SK-N-SH (cell line): Measurements from ENCODE around the gene GRM5. TPM values are rescaled to one million over a fixed set of nuclear protein-coding genes. Genes with fewer than 3 reads are reported as not detected.

ENCODE experiments used
- CTCF ChIA-PET: fragments of 300-600, 350-600 bp; formaldehyde crosslinking; extraction: SDS; loops from one replicate; lab custom pipeline; 2021; lab: Yijun Ruan, JAX
- POLR2A ChIA-PET: fragments of 350-600 bp; sonication (Branson Sonifier 250); formaldehyde crosslinking; extraction: SDS; loops from one replicate; lab custom pipeline; 2020; ENCODE audit warnings: antibody characterized with exemption, inconsistent platforms; lab: Yijun Ruan, JAX
- DNase-seq: peaks from one replicate; pipeline ENCODE4 v3.0.0; 2012
- H2AFZ ChIP-seq: fragments of 200-600 bp; sonication (generic); 2 replicates; pipeline ENCODE4 v1.8.1; 2016; ENCODE audit warnings: antibody characterized with exemption, mild to moderate bottlenecking, low read depth
- H3F3A ChIP-seq: fragments of 200-600 bp; sonication (generic); replicated peaks from 2 replicates; pipeline ENCODE3; 2016; ENCODE audit warnings: antibody characterized with exemption, mild to moderate bottlenecking; ENCODE audit not compliant: insufficient read depth
- H3K27ac ChIP-seq, 2 experiments: fragments of 200-500 bp in 1 of 2; fragments of 200-600 bp in 1 of 2; sonication (Bioruptor generic) in 1 of 2; sonication (generic), shearing (Covaris generic) in 1 of 2; 2 replicates each; pipeline versions ENCODE4 v1.5.1 to v1.6.1; 2014 to 2016; ENCODE audit warnings: low read depth in 2 of 2, inconsistent platforms in 1 of 2, low read length in 1 of 2, mild to moderate bottlenecking in 1 of 2, mixed read lengths in 1 of 2
- H3K27me3 ChIP-seq: fragments of 200-600 bp; sonication (generic), shearing (Covaris generic); 2 replicates; pipeline ENCODE4 v1.6.1; 2016; ENCODE audit warnings: mixed run types; ENCODE audit not compliant: insufficient read depth
- H3K36me3 ChIP-seq, 2 experiments: fragments of 200-500 bp in 1 of 2; fragments of 200-600 bp in 1 of 2; sonication (Bioruptor generic) in 1 of 2; sonication (generic) in 1 of 2; replicated peaks in 1 of 2; 2 replicates each; pipeline versions ENCODE3 to v1.5.1; 2014 to 2016; ENCODE audit warnings: low read length in 1 of 2, mild to moderate bottlenecking in 1 of 2; ENCODE audit not compliant: insufficient read depth in 2 of 2, control insufficient read depth in 1 of 2
- H3K4me1 ChIP-seq, 2 experiments: fragments of 200-500 bp in 1 of 2; fragments of 200-600 bp in 1 of 2; sonication (Bioruptor generic) in 1 of 2; sonication (generic), shearing (Covaris generic) in 1 of 2; 2 replicates each; pipeline versions ENCODE4 v1.5.1 to v1.6.1; 2014 to 2016; ENCODE audit warnings: low read depth in 1 of 2, low read length in 1 of 2, mixed run types in 1 of 2; ENCODE audit not compliant: insufficient read depth in 2 of 2, control insufficient read depth in 1 of 2
- H3K4me2 ChIP-seq: fragments of 200-600 bp; sonication (generic), shearing (Covaris generic); 2 replicates; pipeline ENCODE4 v1.6.1; 2017; ENCODE audit warnings: mixed run types
- H3K4me3 ChIP-seq, 2 experiments: fragments of 200-500 bp in 1 of 2; fragments of 200-600 bp in 1 of 2; sonication (Bioruptor generic) in 1 of 2; sonication (generic), shearing (Covaris generic) in 1 of 2; 2 replicates each; pipeline versions ENCODE4 v1.5.1 to v1.8.1; 2014 to 2016; ENCODE audit warnings: low read depth in 2 of 2, inconsistent platforms in 1 of 2, low read length in 1 of 2, mild to moderate bottlenecking in 1 of 2, mixed read lengths in 1 of 2, moderate library complexity in 1 of 2
- H3K79me2 ChIP-seq: fragments of 200-600 bp; sonication (generic); 2 replicates; pipeline ENCODE4 v1.8.1; 2017; ENCODE audit warnings: mild to moderate bottlenecking; ENCODE audit not compliant: insufficient read depth
- H3K9ac ChIP-seq: fragments of 200-600 bp; sonication (generic); 2 replicates; pipeline ENCODE4 v1.6.1; 2017; ENCODE audit warnings: mixed run types
- H3K9me2 ChIP-seq: fragments of 200-600 bp; sonication (generic); 2 replicates; pipeline ENCODE4 v1.6.1; 2017; ENCODE audit warnings: mixed run types
- H3K9me3 ChIP-seq: fragments of 200-600 bp; sonication (generic); 2 replicates; pipeline ENCODE4 v1.6.1; 2017; ENCODE audit warnings: mixed run types, mild to moderate bottlenecking, moderate library complexity
- H4K20me1 ChIP-seq: fragments of 200-600 bp; sonication (generic); 2 replicates; pipeline ENCODE4 v1.6.1; 2017; ENCODE audit warnings: mild to moderate bottlenecking, mixed run types; ENCODE audit not compliant: insufficient read depth
- FOSL2 ChIP-seq: IDR thresholded peaks from 2 replicates; pipeline ENCODE4 v1.4.0; 2012; ENCODE audit warnings: low read depth, mild to moderate bottlenecking, moderate library complexity, borderline replicate concordance
- GABPA ChIP-seq: IDR thresholded peaks from 2 replicates; pipeline ENCODE4 v1.4.0; 2012; ENCODE audit warnings: low read depth, mild to moderate bottlenecking
- GATA2 ChIP-seq: sonication (generic); formaldehyde crosslinking; IDR thresholded peaks from 2 replicates; pipeline ENCODE4 v1.5.0; 2020; ENCODE audit warnings: mild to moderate bottlenecking, missing genetic modification reagents
- MEF2A ChIP-seq: IDR thresholded peaks from 2 replicates; pipeline ENCODE4 v1.4.0; 2012; ENCODE audit warnings: low read depth, borderline replicate concordance
- MXI1 ChIP-seq: IDR thresholded peaks from 2 replicates; pipeline ENCODE4 v1.6.1; 2012; ENCODE audit warnings: mild to moderate bottlenecking, low read depth, low read length, improper control_type of control experiment
- RCOR1 ChIP-seq: fragments of 150-350 bp; IDR thresholded peaks from 2 replicates; pipeline ENCODE4 v1.6.1; 2017; ENCODE audit warnings: antibody characterized with exemption, low read length
- REST ChIP-seq: IDR thresholded peaks from 2 replicates; pipeline ENCODE4 v1.6.1; 2012; ENCODE audit warnings: mild to moderate bottlenecking, low read depth, low read length, moderate library complexity
- RFX5 ChIP-seq: IDR thresholded peaks from 2 replicates; pipeline ENCODE4 v1.6.1; 2012; ENCODE audit warnings: mild to moderate bottlenecking, improper control_type of control experiment, low read length
- TCF12 ChIP-seq: IDR thresholded peaks from 2 replicates; pipeline ENCODE4 v1.4.0; 2012
- TEAD4 ChIP-seq: IDR thresholded peaks from 2 replicates; pipeline ENCODE4 v1.4.0; 2012; ENCODE audit warnings: mild to moderate bottlenecking, borderline replicate concordance; ENCODE audit not compliant: insufficient read depth
- USF1 ChIP-seq: IDR thresholded peaks from 2 replicates; pipeline ENCODE4 v1.4.0; 2012; ENCODE audit warnings: low read depth, borderline replicate concordance
- WGBS: methylation state at CpG from one replicate; pipeline ENCODE4 v1.1.6; 2017; ENCODE audit warnings: low lambda C conversion rate; 5-methylcytosine and 5-hydroxymethylcytosine counted together
- polyA plus RNA-seq, 3 experiments: library from polyadenylated mRNA; depleted of rRNA; stranded (reverse); fragments of >200 nt; gene quantifications; 2 replicates each; pipeline ENCODE4 v1.2.3, GENCODE V29; 2012
- TF ChIP-seq, protein P1 (sequence below): fragments of 150-350 bp; IDR thresholded peaks from 2 replicates; pipeline ENCODE4 v1.6.1; 2016; ENCODE audit warnings: mild to moderate bottlenecking, low read depth, low read length

Gene GRM5
- polyA plus RNA-seq, 1 of the 3 experiments (the other 2 are of a cell fraction): not detected

DNA sequence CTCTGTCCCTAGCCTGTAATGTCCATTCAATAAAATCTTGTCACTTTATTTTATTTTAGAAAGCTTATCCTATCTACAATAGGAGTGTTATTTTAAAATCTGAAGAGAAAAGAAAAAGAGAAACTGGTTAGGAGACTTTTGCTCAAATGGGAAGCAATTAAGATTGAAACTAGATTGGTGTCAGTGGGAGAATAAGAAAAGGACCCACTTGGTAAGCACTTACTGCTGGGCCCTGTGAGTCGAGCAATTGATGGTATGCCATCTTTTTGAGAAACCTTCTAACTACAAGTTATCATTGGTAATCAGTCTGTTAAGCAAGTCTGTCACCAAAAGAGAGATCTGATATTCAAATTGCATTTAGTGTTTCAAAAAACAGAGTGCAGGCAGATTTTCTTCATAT lies 258.4 kb downstream of the GRM5 start (continued):
- TF ChIP-seq TEAD4 (no peak), MEF2A (no peak), GATA2 (CRISPR knock-in tag) (no peak)

- Histone ChIP-seq H3K36me3 (no peaks in the 10 kb centered on the region), H3K9ac (no peak overlapping the region), H3F3A (no peaks in the 10 kb centered on the region), H3K9me2 (no peaks in the 10 kb centered on the region), H3K4me3 (no peak overlapping the region), H2AFZ (no peak overlapping the region), H3K27me3 (no peaks in the 10 kb centered on the region), H3K4me1 (no peaks in the 10 kb centered on the region), H4K20me1 (no peaks in the 10 kb centered on the region), H3K27ac (no peak overlapping the region), H3K4me2 (no peak overlapping the region), H3K9me3 (no peaks in the 10 kb centered on the region), H3K79me2 (no peaks in the 10 kb centered on the region)
- DNase-seq: no peak
- CTCF ChIA-PET: no interaction called here
- POLR2A ChIA-PET: no interaction called here
- TF ChIP-seq MXI1 (no peak), FOSL2 (no peak), REST (no peak), RCOR1 (no peak), USF1 (no peak), GABPA (no peak), TCF12 (no peak), RFX5 (no peak)
- TF ChIP-seq, protein P1, sequence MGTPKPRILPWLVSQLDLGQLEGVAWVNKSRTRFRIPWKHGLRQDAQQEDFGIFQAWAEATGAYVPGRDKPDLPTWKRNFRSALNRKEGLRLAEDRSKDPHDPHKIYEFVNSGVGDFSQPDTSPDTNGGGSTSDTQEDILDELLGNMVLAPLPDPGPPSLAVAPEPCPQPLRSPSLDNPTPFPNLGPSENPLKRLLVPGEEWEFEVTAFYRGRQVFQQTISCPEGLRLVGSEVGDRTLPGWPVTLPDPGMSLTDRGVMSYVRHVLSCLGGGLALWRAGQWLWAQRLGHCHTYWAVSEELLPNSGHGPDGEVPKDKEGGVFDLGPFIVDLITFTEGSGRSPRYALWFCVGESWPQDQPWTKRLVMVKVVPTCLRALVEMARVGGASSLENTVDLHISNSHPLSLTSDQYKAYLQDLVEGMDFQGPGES: no peak
- 0% methylated on average over 1 of the region's 1 CpG for WGBS
These were observed 259.4 kb downstream of the GRM5 start for GRCh38 chr11:88806410-88806809.
